H9 (cell line): Measurements from ENCODE around the gene FOXF1. TPM values are rescaled to one million over a fixed set of nuclear protein-coding genes. Genes with fewer than 3 reads are reported as not detected.

Source experiments
- DNase-seq: peaks from one replicate; pipeline ENCODE4 v3.0.0-alpha.2; 2017
- H2AFZ ChIP-seq: one replicate; pipeline ENCODE4 v1.6.1; 2013; ENCODE audit warnings: mild to moderate bottlenecking, low read length, control low read depth, moderate library complexity
- H2AK5ac ChIP-seq: 2 replicates; pipeline ENCODE4 v1.6.1; 2013; ENCODE audit warnings: low read length, control low read depth, mixed read lengths; ENCODE audit not compliant: insufficient read length
- H2BK120ac ChIP-seq: one replicate; pipeline ENCODE4 v1.6.1; 2013; ENCODE audit warnings: low read depth, mild to moderate bottlenecking, low read length, control low read depth, inconsistent platforms; ENCODE audit not compliant: poor library complexity, severe bottlenecking
- H2BK12ac ChIP-seq: 2 replicates; pipeline ENCODE4 v1.6.1; 2013; ENCODE audit warnings: low read length, control low read depth, mixed read lengths, low read depth; ENCODE audit not compliant: insufficient read length
- H2BK15ac ChIP-seq: 2 replicates; pipeline ENCODE4 v1.6.1; 2013; ENCODE audit warnings: low read depth, low read length, control low read depth
- H2BK20ac ChIP-seq: one replicate; pipeline ENCODE4 v1.6.1; 2013; ENCODE audit warnings: low read depth, mild to moderate bottlenecking, low read length, control low read depth, inconsistent platforms; ENCODE audit not compliant: poor library complexity, severe bottlenecking
- H2BK5ac ChIP-seq: 2 replicates; pipeline ENCODE4 v1.6.1; 2013; ENCODE audit warnings: low read length, control low read depth, mixed read lengths; ENCODE audit not compliant: insufficient read length
- H3K14ac ChIP-seq: 2 replicates; pipeline ENCODE4 v1.6.1; 2013; ENCODE audit warnings: low read length, control low read depth; ENCODE audit not compliant: insufficient read depth
- H3K18ac ChIP-seq: 2 replicates; pipeline ENCODE4 v1.6.1; 2013; ENCODE audit warnings: low read depth, mild to moderate bottlenecking, mixed read lengths, low read length, control low read depth; ENCODE audit not compliant: insufficient read length
- H3K23ac ChIP-seq: 2 replicates; pipeline ENCODE4 v1.6.1; 2013; ENCODE audit warnings: low read length, control low read depth, mixed read lengths, low read depth; ENCODE audit not compliant: insufficient read length
- H3K23me2 ChIP-seq: 2 replicates; pipeline ENCODE4 v1.6.1; 2013; ENCODE audit warnings: low read depth, mild to moderate bottlenecking, mixed read lengths, low read length, control low read depth; ENCODE audit not compliant: insufficient read length, poor library complexity, severe bottlenecking
- H3K27ac ChIP-seq: 2 replicates; pipeline ENCODE4 v1.5.1; 2013; ENCODE audit warnings: low read length, control low read depth, mixed read lengths, low read depth; ENCODE audit not compliant: insufficient read length
- H3K27me3 ChIP-seq: 2 replicates; pipeline ENCODE4 v1.6.1; 2013; ENCODE audit warnings: low read length, control low read depth, inconsistent platforms; ENCODE audit not compliant: insufficient read depth
- H3K4ac ChIP-seq: 2 replicates; pipeline ENCODE4 v1.6.1; 2013; ENCODE audit warnings: low read depth, mild to moderate bottlenecking, control low read depth, inconsistent platforms, low read length, moderate library complexity
- H3K4me1 ChIP-seq: 2 replicates; pipeline ENCODE4 v1.6.1; 2013; ENCODE audit warnings: low read length, control low read depth, inconsistent platforms; ENCODE audit not compliant: insufficient read depth
- H3K4me2 ChIP-seq: 2 replicates; pipeline ENCODE4 v1.6.1; 2013; ENCODE audit warnings: low read length, control low read depth, mixed read lengths; ENCODE audit not compliant: insufficient read length, insufficient read depth
- H3K56ac ChIP-seq: 2 replicates; pipeline ENCODE4 v1.6.1; 2013; ENCODE audit warnings: low read depth, mild to moderate bottlenecking, mixed read lengths, low read length, control low read depth; ENCODE audit not compliant: insufficient read length
- H3K79me1 ChIP-seq: 2 replicates; pipeline ENCODE4 v1.6.1; 2013; ENCODE audit warnings: low read depth, mild to moderate bottlenecking, moderate library complexity, low read length, control low read depth, inconsistent platforms; ENCODE audit not compliant: insufficient read depth, poor library complexity, severe bottlenecking
- H3K79me2 ChIP-seq: 2 replicates; pipeline ENCODE4 v1.6.1; 2013; ENCODE audit warnings: low read length, control low read depth, inconsistent platforms; ENCODE audit not compliant: insufficient read depth
- H3K9ac ChIP-seq: 2 replicates; pipeline ENCODE4 v1.6.1; 2013; ENCODE audit warnings: low read length, control low read depth, mixed read lengths; ENCODE audit not compliant: insufficient read length; ENCODE audit errors: extremely low read depth
- H3K9me3 ChIP-seq: one replicate; pipeline ENCODE4 v1.6.1; 2013; ENCODE audit warnings: low read depth, low read length, inconsistent platforms; ENCODE audit not compliant: control insufficient read depth
- H3T11ph ChIP-seq: one replicate; pipeline ENCODE4 v1.6.1; 2013; ENCODE audit warnings: mild to moderate bottlenecking, low read length, control low read depth, inconsistent platforms
- H4K20me1 ChIP-seq: one replicate; pipeline ENCODE4 v1.6.1; 2013; ENCODE audit not compliant: control insufficient read depth, insufficient read length, insufficient read depth
- H4K5ac ChIP-seq: 2 replicates; pipeline ENCODE4 v1.6.1; 2013; ENCODE audit warnings: low read depth, mild to moderate bottlenecking, mixed read lengths, low read length, control low read depth; ENCODE audit not compliant: insufficient read length
- H4K8ac ChIP-seq: replicated peaks from 2 replicates; pipeline ENCODE4 v1.6.1; 2013; ENCODE audit warnings: low read length, control low read depth, mixed read lengths, low read depth; ENCODE audit not compliant: insufficient read length
- H4K91ac ChIP-seq: 2 replicates; pipeline ENCODE4 v1.6.1; 2013; ENCODE audit warnings: low read depth, mild to moderate bottlenecking, moderate library complexity, mixed read lengths, low read length, control low read depth; ENCODE audit not compliant: insufficient read length
- H3K27ac Mint-ChIP-seq, 3 experiments: 2 replicates in 2 of 3; 3 replicates in 1 of 3; pipeline ENCODE4 v1.8.0; 2020 to 2021; ENCODE audit warnings: mixed read lengths in 3 of 3, mild to moderate bottlenecking in 1 of 3, moderate library complexity in 1 of 3
- H3K27me3 Mint-ChIP-seq: 2 replicates; pipeline ENCODE4 v1.8.0; 2021; ENCODE audit warnings: low read depth, mild to moderate bottlenecking, moderate library complexity, mixed read lengths
- H3K36me3 Mint-ChIP-seq, 3 experiments: 2 replicates in 2 of 3; 3 replicates in 1 of 3; pipeline ENCODE4 v1.8.0; 2020 to 2021; ENCODE audit warnings: low read depth in 3 of 3, mixed read lengths in 3 of 3; ENCODE audit not compliant: insufficient read depth in 1 of 3
- H3K4me1 Mint-ChIP-seq, 2 experiments: 2 replicates each; pipeline ENCODE4 v1.8.0; 2020; ENCODE audit warnings: mixed read lengths in 2 of 2
- H3K4me3 Mint-ChIP-seq, 2 experiments: 2 replicates in 1 of 2; 3 replicates in 1 of 2; pipeline ENCODE4 v1.8.0; 2020 to 2021; ENCODE audit warnings: mild to moderate bottlenecking in 2 of 2, mixed read lengths in 2 of 2, moderate library complexity in 1 of 2
- H3K9me3 Mint-ChIP-seq, 2 experiments: 2 replicates in 1 of 2; 3 replicates in 1 of 2; pipeline ENCODE4 v1.8.0; 2020; ENCODE audit warnings: mild to moderate bottlenecking in 2 of 2, mixed read lengths in 2 of 2, moderate library complexity in 1 of 2
- whole genome bisulfite sequencing: extraction: QIAGEN DNeasy Blood & Tissue Kit; methylation state at CpG from one replicate; pipeline ENCODE4 v1.1.7; 2013; ENCODE audit warnings: missing lambda C conversion rate, low lambda C conversion rate, mixed read lengths; ENCODE audit not compliant: insufficient read length; ENCODE audit errors: extremely low coverage; 5-methylcytosine and 5-hydroxymethylcytosine counted together
- total RNA-seq: library from RNA; stranded (reverse); gene quantifications from 2 replicates; pipeline ENCODE4 v1.2.1, GENCODE V29; 2021
- TF ChIP-seq, protein P1 (sequence below): fragments of 200-600 bp; sonication (generic); conservative IDR thresholded peaks from 3 replicates; pipeline ENCODE4 v1.8.0; 2021; ENCODE audit warnings: antibody characterized with exemption, mild to moderate bottlenecking

Gene FOXF1
- total RNA-seq, 1 experiment from 2014 or later, result not detected

- no peak overlapping the region for H2BK5ac ChIP-seq
- peaks cover 2 to 14% of the 10 kb centered on the region in 2 experiments; a peak in 2 of 5 replicates for H3K9me3 Mint-ChIP-seq
These were observed 4.4 kb downstream of the FOXF1 start for GRCh38 chr16:86514481-86515376.

More at GRCh38 chr16:86514481-86515376, 4.4 kb downstream of the FOXF1 start:
- Histone ChIP-seq H3K9ac (no peak overlapping the region), H2BK20ac (no peak overlapping the region), H3K4me2 (peak overlapping the region; percentile 26), H3K23ac (no peak overlapping the region), H3K27ac (no peak overlapping the region), H2BK15ac (no peak overlapping the region), H3K79me1 (no peaks in the 10 kb centered on the region), H3K14ac (no peak overlapping the region), H2BK120ac (no peak overlapping the region), H4K20me1 (no peaks in the 10 kb centered on the region), H3K23me2 (peaks cover 9% of the 10 kb centered on the region), H4K8ac (no peak overlapping the region), H3K4me1 (no peaks in the 10 kb centered on the region), H2BK12ac (no peak overlapping the region), H3K56ac (no peak overlapping the region), H2AFZ (no peak overlapping the region), H3K18ac (no peak overlapping the region), H3K79me2 (no peaks in the 10 kb centered on the region), H4K5ac (no peak overlapping the region), H3K4ac (no peak overlapping the region), H3T11ph (no peak overlapping the region), H2AK5ac (no peak overlapping the region), H3K27me3 (peaks cover 82% of the 10 kb centered on the region), H3K9me3 (no peaks in the 10 kb centered on the region), H4K91ac (no peak overlapping the region)
- H3K27ac Mint-ChIP-seq, result no peak overlapping the region
- peaks cover 99% of the 10 kb centered on the region for H3K27me3 Mint-ChIP-seq
- no CpG with 5 or more reads among the region's 18 CpGs for WGBS
- TF ChIP-seq, protein P1, sequence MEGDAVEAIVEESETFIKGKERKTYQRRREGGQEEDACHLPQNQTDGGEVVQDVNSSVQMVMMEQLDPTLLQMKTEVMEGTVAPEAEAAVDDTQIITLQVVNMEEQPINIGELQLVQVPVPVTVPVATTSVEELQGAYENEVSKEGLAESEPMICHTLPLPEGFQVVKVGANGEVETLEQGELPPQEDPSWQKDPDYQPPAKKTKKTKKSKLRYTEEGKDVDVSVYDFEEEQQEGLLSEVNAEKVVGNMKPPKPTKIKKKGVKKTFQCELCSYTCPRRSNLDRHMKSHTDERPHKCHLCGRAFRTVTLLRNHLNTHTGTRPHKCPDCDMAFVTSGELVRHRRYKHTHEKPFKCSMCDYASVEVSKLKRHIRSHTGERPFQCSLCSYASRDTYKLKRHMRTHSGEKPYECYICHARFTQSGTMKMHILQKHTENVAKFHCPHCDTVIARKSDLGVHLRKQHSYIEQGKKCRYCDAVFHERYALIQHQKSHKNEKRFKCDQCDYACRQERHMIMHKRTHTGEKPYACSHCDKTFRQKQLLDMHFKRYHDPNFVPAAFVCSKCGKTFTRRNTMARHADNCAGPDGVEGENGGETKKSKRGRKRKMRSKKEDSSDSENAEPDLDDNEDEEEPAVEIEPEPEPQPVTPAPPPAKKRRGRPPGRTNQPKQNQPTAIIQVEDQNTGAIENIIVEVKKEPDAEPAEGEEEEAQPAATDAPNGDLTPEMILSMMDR, result no peak
- no peak overlapping the region; a peak in 1 of 5 replicates for H3K4me3 Mint-ChIP-seq
- DNase-seq, result no peak
- H3K4me1 Mint-ChIP-seq, result peaks cover 13 to 41% of the 10 kb centered on the region in 2 experiments
- H3K36me3 Mint-ChIP-seq, result no peaks in the 10 kb centered on the region
